K562 (cell line): ENCODE data around the gene YTHDC2. TPM values are rescaled to one million over a fixed set of nuclear protein-coding genes. Genes with fewer than 3 reads are reported as not detected.

ENCODE experiments used
- CREB5 ChIP-seq: fragments of 250-450 bp; sonication (Bioruptor Pico); IDR thresholded peaks from 2 replicates; pipeline ENCODE4 v1.5.0; 2020; ENCODE audit warnings: mild to moderate bottlenecking
- JUND ChIP-seq, 2 experiments: IDR thresholded peaks; 2 replicates in 1 of 2; 3 replicates in 1 of 2; pipeline ENCODE4 v1.6.1; 2011; ENCODE audit warnings: borderline replicate concordance in 2 of 2, low read depth in 2 of 2, low read length in 2 of 2, improper control_type of control experiment in 1 of 2, missing biosample characterization in 1 of 2, missing genetic modification characterization in 1 of 2, missing genetic modification reagents in 1 of 2
- MCM2 ChIP-seq: fragments of 450-650 bp; IDR thresholded peaks from 2 replicates; pipeline ENCODE4 v1.6.1; 2017; ENCODE audit warnings: low read depth, mild to moderate bottlenecking
- NFYB ChIP-seq: IDR thresholded peaks from 2 replicates; pipeline ENCODE4 v1.6.1; 2011; ENCODE audit warnings: mild to moderate bottlenecking, moderate library complexity; ENCODE audit not compliant: insufficient read length; ENCODE audit errors: extremely low read depth
- PRMT5 ChIP-seq: sonication (generic); formaldehyde crosslinking; IDR thresholded peaks from 2 replicates; pipeline ENCODE4 v1.5.0; 2020; ENCODE audit warnings: missing genetic modification reagents
- RAD21 ChIP-seq, 2 experiments: fragments of 250-450 bp in 1 of 2; fragments of 450-650 bp in 1 of 2; sonication (Bioruptor Pico) in 1 of 2; formaldehyde crosslinking in 1 of 2; IDR thresholded peaks in 1 of 2; conservative IDR thresholded peaks in 1 of 2; 2 replicates each; pipeline versions ENCODE4 v1.4.0 to v1.8.0; 2020 to 2022; ENCODE audit warnings: mild to moderate bottlenecking in 2 of 2, moderate library complexity in 1 of 2
- RBBP5 ChIP-seq: fragments of 200-600 bp; sonication (generic); IDR thresholded peaks from 2 replicates; pipeline ENCODE4 v1.6.1; 2012; ENCODE audit warnings: borderline replicate concordance, mild to moderate bottlenecking, low read length, control low read depth, inconsistent platforms; ENCODE audit not compliant: insufficient read depth, poor library complexity, severe bottlenecking
- RHOXF2B ChIP-seq: fragments of 250-450 bp; sonication (Bioruptor Pico); conservative IDR thresholded peaks from 2 replicates; pipeline ENCODE4 v1.5.1; 2021
- SREBF1 ChIP-seq: fragments of 150-350 bp; IDR thresholded peaks from 2 replicates; pipeline ENCODE4 v1.6.1; 2014; ENCODE audit warnings: antibody characterized with exemption, low read depth, low read length, borderline replicate concordance
- ZNF431 ChIP-seq: sonication (generic); formaldehyde crosslinking; IDR thresholded peaks from 2 replicates; pipeline ENCODE4 v1.8.0; 2022; ENCODE audit warnings: mild to moderate bottlenecking, missing genetic modification reagents
- polyA plus RNA-seq, 8 experiments: library from polyadenylated mRNA; depleted of rRNA in 4 of 8; stranded (reverse) in 5 of 8; unstranded in 3 of 8; fragments of >200 nt; fragmentation: Nextera tagmentation in 2 of 8; fragmentation: Illumina TruSeq in 1 of 8; extraction: Ambion mirVana in 2 of 8; extraction: Trizol in 1 of 8; gene quantifications; 2 replicates each; pipeline versions ENCODE4 v1.2.1 to v1.2.3, GENCODE V29; 2011 to 2014; ENCODE audit warnings: inconsistent platforms in 1 of 8, missing spikeins in 1 of 8
- total RNA-seq, 7 experiments: library from RNA; depleted of rRNA in 6 of 7; stranded (reverse); fragments of >200 nt in 6 of 7; fragmentation: Illumina TruSeq in 2 of 7; extraction: Trizol in 2 of 7; gene quantifications; 2 replicates each; pipeline versions ENCODE4 v1.2.1 to v1.2.3, GENCODE V29; 2011 to 2021; ENCODE audit warnings: low replicate concordance in 1 of 7
- TF ChIP-seq, protein P1 (sequence below): fragments of 250-450 bp; sonication (Bioruptor Pico); IDR thresholded peaks from 2 replicates; pipeline ENCODE4 v1.4.0; 2020
- TF ChIP-seq, protein P2 (sequence below): fragments of 250-450 bp; sonication (Bioruptor Pico); IDR thresholded peaks from 2 replicates; pipeline ENCODE4 v1.5.0; 2022; ENCODE audit warnings: mild to moderate bottlenecking
- TF ChIP-seq, protein P3 (sequence below), 2 experiments: fragments of 450-650 bp; IDR thresholded peaks; 2 replicates each; pipeline ENCODE4 v1.6.1; 2016

Gene YTHDC2
- total and polyA plus RNA-seq, 9 of the 15 experiments (the other 6 are each of a cell fraction or from before 2014, with no cell fraction given): 2.7 to 21.6 (median 15.9) TPM

GRCh38 chr5:113474100-113474728, 39.3 kb upstream of the YTHDC2 start (continued):
- TF ChIP-seq, protein P1, sequence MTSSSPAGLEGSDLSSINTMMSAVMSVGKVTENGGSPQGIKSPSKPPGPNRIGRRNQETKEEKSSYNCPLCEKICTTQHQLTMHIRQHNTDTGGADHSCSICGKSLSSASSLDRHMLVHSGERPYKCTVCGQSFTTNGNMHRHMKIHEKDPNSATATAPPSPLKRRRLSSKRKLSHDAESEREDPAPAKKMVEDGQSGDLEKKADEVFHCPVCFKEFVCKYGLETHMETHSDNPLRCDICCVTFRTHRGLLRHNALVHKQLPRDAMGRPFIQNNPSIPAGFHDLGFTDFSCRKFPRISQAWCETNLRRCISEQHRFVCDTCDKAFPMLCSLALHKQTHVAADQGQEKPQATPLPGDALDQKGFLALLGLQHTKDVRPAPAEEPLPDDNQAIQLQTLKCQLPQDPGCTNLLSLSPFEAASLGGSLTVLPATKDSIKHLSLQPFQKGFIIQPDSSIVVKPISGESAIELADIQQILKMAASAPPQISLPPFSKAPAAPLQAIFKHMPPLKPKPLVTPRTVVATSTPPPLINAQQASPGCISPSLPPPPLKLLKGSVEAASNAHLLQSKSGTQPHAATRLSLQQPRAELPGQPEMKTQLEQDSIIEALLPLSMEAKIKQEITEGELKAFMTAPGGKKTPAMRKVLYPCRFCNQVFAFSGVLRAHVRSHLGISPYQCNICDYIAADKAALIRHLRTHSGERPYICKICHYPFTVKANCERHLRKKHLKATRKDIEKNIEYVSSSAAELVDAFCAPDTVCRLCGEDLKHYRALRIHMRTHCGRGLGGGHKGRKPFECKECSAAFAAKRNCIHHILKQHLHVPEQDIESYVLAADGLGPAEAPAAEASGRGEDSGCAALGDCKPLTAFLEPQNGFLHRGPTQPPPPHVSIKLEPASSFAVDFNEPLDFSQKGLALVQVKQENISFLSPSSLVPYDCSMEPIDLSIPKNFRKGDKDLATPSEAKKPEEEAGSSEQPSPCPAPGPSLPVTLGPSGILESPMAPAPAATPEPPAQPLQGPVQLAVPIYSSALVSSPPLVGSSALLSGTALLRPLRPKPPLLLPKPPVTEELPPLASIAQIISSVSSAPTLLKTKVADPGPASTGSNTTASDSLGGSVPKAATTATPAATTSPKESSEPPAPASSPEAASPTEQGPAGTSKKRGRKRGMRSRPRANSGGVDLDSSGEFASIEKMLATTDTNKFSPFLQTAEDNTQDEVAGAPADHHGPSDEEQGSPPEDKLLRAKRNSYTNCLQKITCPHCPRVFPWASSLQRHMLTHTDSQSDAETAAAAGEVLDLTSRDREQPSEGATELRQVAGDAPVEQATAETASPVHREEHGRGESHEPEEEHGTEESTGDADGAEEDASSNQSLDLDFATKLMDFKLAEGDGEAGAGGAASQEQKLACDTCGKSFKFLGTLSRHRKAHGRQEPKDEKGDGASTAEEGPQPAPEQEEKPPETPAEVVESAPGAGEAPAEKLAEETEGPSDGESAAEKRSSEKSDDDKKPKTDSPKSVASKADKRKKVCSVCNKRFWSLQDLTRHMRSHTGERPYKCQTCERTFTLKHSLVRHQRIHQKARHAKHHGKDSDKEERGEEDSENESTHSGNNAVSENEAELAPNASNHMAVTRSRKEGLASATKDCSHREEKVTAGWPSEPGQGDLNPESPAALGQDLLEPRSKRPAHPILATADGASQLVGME: no peak
- TF ChIP-seq SREBF1: no peak
- no peak for TF ChIP-seq JUND (IDR thresholded peaks at IDR 0.05; ENCODE audit: borderline replicate concordance, low read depth, low read length)
- TF ChIP-seq JUND (tag; IDR thresholded peaks at IDR 0.05; ENCODE audit: borderline replicate concordance, low read depth, low read length): peak; percentile 8; the same call in 1 of the 3 replicates
- no peak for TF ChIP-seq RAD21 (CRISPR knock-in tag; conservative IDR thresholded peaks at IDR 0.05 in 1 of 2, IDR thresholded peaks at IDR 0.05 in 1 of 2)
- TF ChIP-seq, protein P2, sequence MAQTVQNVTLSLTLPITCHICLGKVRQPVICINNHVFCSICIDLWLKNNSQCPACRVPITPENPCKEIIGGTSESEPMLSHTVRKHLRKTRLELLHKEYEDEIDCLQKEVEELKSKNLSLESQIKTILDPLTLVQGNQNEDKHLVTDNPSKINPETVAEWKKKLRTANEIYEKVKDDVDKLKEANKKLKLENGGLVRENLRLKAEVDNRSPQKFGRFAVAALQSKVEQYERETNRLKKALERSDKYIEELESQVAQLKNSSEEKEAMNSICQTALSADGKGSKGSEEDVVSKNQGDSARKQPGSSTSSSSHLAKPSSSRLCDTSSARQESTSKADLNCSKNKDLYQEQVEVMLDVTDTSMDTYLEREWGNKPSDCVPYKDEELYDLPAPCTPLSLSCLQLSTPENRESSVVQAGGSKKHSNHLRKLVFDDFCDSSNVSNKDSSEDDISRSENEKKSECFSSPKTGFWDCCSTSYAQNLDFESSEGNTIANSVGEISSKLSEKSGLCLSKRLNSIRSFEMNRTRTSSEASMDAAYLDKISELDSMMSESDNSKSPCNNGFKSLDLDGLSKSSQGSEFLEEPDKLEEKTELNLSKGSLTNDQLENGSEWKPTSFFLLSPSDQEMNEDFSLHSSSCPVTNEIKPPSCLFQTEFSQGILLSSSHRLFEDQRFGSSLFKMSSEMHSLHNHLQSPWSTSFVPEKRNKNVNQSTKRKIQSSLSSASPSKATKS (CRISPR knock-in tag): no peak
- no peak for TF ChIP-seq MCM2
- TF ChIP-seq ZNF431 (CRISPR knock-in tag): no peak
- TF ChIP-seq RBBP5: no peak
- TF ChIP-seq CREB5 (CRISPR knock-in tag): no peak
- TF ChIP-seq RHOXF2B (CRISPR knock-in tag): no peak
- TF ChIP-seq PRMT5: no peak
- TF ChIP-seq, protein P3, sequence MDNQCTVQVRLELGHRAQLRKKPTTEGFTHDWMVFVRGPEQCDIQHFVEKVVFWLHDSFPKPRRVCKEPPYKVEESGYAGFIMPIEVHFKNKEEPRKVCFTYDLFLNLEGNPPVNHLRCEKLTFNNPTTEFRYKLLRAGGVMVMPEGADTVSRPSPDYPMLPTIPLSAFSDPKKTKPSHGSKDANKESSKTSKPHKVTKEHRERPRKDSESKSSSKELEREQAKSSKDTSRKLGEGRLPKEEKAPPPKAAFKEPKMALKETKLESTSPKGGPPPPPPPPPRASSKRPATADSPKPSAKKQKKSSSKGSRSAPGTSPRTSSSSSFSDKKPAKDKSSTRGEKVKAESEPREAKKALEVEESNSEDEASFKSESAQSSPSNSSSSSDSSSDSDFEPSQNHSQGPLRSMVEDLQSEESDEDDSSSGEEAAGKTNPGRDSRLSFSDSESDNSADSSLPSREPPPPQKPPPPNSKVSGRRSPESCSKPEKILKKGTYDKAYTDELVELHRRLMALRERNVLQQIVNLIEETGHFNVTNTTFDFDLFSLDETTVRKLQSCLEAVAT (IDR thresholded peaks at IDR 0.05): no peak
- no peak for TF ChIP-seq NFYB
